ENCODE measurements around the gene DSTN.

The DSTN gene

DNA sequence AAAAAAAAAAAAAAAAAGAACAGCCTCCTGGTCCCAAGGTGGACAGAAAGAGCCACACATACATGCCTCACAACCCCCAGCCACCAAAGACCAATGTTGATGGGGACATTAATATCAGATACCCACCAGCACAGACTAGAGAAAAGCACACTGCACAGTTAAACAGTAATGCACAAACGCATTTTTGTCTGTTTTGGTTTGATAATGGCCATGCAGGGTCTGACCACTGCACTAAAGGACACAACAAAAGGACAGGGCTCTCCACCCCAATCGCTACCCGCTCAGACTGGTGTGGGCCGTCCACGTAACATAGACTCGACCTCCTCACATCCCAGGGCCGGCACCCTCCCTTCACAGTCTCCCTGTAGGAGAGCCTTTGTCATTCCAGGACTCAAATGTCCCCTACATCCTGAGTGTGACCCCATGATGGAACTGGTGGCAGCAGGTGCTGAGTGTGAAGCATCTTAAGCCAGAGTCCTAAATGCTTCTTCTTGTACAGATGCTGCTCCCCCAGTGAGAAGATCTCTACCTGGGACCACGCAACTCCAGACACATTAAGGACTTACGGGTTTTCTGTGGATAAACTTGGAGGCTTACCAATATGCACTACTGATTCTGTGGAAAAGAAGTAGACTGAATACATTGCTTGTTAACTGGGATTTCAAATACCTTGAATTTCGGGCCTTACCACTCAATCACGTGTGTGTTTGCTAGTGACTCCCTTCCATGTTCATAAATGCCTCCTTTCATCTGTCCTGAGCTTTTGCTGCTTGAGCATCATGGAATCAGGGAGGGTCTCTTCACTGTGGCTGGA, 84.2 kb downstream of the DSTN start:
- no peak overlapping the region for H3K4me3 ChIP-seq (ENCODE audit: low read depth, low read length)
- in situ Hi-C loops (cut with HindIII; ENCODE audit: low sequenced_read_pairs) = no loop called here
- DNase-seq (ENCODE audit: low read depth, low spot score) = no peak
- TF ChIP-seq, protein P1, sequence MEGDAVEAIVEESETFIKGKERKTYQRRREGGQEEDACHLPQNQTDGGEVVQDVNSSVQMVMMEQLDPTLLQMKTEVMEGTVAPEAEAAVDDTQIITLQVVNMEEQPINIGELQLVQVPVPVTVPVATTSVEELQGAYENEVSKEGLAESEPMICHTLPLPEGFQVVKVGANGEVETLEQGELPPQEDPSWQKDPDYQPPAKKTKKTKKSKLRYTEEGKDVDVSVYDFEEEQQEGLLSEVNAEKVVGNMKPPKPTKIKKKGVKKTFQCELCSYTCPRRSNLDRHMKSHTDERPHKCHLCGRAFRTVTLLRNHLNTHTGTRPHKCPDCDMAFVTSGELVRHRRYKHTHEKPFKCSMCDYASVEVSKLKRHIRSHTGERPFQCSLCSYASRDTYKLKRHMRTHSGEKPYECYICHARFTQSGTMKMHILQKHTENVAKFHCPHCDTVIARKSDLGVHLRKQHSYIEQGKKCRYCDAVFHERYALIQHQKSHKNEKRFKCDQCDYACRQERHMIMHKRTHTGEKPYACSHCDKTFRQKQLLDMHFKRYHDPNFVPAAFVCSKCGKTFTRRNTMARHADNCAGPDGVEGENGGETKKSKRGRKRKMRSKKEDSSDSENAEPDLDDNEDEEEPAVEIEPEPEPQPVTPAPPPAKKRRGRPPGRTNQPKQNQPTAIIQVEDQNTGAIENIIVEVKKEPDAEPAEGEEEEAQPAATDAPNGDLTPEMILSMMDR (IDR thresholded peaks at IDR 0.05; ENCODE audit: low read depth, low read length) = no peak

DNA sequence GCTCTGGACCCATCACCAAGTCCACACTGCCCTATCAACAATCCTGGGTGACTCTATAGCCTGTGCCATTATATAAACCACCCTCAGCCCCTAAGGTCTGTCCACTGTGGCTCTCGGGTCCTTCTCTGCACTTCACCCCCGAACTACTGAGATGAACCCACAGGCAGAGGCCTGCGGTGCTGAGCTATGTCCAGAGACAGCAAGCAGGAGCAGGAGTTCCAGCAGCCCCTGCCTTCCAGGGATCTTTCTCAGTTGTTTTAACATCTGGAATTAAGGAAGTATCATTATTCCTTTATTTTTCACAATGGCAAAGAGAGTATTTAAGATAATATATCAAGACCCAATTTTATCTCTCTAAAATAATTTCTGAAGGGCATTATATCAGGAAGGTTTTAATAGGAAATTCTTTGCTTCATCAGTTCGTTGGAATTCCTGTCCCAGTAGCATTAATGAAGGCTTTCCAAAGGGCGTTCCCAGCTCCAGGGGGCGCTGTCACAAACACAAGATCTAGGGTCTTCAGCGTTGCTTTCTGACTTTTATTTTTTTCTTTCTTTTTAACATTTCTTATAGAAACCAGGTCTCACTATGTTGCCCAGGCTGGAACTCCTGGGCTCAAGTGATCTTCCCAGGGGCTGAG, 84.9 kb downstream of the DSTN start:
- H3K4me3 ChIP-seq (ENCODE audit: low read depth, low read length) = no peak overlapping the region
- in situ Hi-C loops (cut with HindIII; ENCODE audit: low sequenced_read_pairs) = no loop called here
- DNase-seq (ENCODE audit: low read depth, low spot score) = peak; percentile 47
- TF ChIP-seq, protein P1 (IDR thresholded peaks at IDR 0.05; ENCODE audit: low read depth, low read length) = peak; percentile 75

DNA sequence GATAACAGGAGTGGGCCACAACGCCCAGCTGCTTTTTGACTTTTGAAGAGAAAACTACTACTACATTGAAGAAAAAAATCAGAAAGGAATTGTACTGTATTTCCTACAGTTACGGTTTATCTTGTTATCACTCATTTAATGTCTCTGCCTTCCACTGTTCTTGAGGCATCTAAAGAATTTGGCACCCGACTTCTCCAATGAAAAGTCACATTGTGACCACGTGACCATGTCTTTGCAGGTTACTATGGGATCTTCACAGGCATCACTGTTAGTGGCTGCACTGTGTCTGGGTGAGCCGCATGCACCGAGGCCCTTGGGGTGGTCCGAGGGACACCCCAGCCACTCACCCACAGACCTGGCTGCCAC, 85.4 kb downstream of the DSTN start:
- H3K4me3 ChIP-seq (ENCODE audit: low read depth, low read length) = no peak overlapping the region
- DNase-seq (ENCODE audit: low read depth, low spot score) = no peak
- TF ChIP-seq, protein P1 (IDR thresholded peaks at IDR 0.05; ENCODE audit: low read depth, low read length) = no peak
- in situ Hi-C loops (cut with HindIII; ENCODE audit: low sequenced_read_pairs) = no loop called here

DNA sequence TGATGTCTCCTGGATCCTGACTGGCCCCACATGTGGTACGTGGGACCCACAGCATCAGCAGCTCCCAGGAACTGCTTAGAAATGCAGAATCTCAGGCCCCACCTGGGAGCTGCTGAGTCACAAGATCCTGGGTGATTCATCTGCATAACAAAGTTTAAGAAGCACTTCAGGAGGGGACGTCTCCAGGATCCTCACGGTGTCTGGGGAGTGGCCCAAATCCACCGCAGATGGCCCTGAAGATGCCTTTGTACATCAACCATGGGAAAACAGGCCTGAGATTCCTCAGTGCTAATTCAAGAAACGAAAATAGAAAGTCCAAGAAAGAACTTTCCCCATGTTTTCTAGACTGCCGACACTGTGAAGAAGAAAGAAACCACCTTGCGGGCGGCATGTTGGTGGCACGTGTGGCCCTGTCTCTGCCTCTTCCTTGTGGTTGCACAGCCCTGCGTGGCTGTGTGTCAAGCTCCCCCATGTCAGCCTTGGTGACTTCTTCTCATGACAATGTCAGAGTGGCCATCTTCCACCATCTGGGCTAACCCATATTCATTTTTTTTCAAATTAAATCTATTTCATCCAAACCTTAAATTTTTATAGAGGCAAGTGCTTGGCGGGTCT, 86.1 kb downstream of the DSTN start:
- in situ Hi-C loops (cut with HindIII; ENCODE audit: low sequenced_read_pairs) = no loop called here
- TF ChIP-seq, protein P1 (IDR thresholded peaks at IDR 0.05; ENCODE audit: low read depth, low read length) = no peak
- DNase-seq (ENCODE audit: low read depth, low spot score) = peak; percentile 37

DNA sequence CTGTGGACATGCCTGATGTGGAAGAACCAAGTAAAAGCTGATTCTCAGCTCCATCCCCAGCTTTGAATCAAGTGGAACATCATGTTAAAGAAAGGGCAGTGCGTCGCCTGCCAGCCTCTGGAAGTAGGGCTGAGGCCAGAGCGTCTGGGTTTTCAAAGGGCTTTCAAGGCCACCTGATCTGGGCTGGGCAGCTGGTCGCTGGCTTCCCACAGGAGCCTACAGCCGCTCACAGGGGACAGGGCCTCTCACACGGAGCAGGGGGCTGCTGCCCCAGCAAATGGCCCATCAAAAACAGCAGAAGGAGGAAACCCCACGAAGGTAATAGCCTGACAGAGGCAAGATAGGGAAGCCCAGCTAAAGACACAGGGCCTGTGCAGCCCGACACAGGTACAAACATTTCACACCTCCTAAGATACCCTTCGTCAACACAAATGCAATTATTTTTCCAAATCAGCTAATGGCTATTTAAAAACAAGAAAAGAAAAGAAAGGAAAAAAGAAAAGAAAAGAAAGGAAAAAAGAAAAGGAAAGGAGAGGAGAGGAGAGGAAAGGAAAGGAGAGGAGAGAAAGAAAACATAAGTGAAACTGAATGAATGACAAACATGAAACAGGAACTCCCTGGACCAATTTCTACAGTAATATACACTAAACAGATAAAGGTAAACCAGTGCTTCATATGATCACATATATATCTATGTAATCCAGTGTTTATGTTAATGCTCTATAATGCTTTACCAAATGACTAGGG, 87.4 kb downstream of the DSTN start:
- in situ Hi-C loops (cut with HindIII; ENCODE audit: low sequenced_read_pairs) = no loop called here
- no peak for DNase-seq (ENCODE audit: low read depth, low spot score)
- H3K4me3 ChIP-seq (ENCODE audit: low read depth, low read length) = no peak overlapping the region
- TF ChIP-seq, protein P1 (IDR thresholded peaks at IDR 0.05; ENCODE audit: low read depth, low read length) = no peak

More for the DNA sequence above, 86.1 kb downstream of the DSTN start:
- H3K4me3 ChIP-seq (ENCODE audit: low read depth, low read length) = no peak overlapping the region

All from astrocyte of the spinal cord (primary cell).